HEK293 (cell line): ENCODE results near the gene PLA2G4A.

Experiments used
- CTCF ChIA-PET: fragments of 350-600 bp; formaldehyde crosslinking; extraction: SDS; loops from one replicate; lab custom pipeline; 2021; ENCODE audit warnings: antibody characterized with exemption; lab: Yijun Ruan, JAX
- POLR2A ChIA-PET: fragments of 300-600 bp; formaldehyde crosslinking; extraction: SDS; loops from one replicate; lab custom pipeline; 2020; ENCODE audit warnings: antibody characterized with exemption, inconsistent platforms; lab: Yijun Ruan, JAX
- H3K27ac ChIP-seq: fragments of 200-500 bp; sonication (Bioruptor generic); 2 replicates; pipeline ENCODE4 v1.5.1; 2014; ENCODE audit warnings: low read depth, low read length, control low read depth, inconsistent platforms; ENCODE audit errors: extremely low read depth
- H3K36me3 ChIP-seq, 2 experiments: fragments of 200-500 bp in 1 of 2; sonication (Bioruptor generic) in 1 of 2; 1 replicate in 1 of 2; 2 replicates in 1 of 2; pipeline ENCODE4 v1.5.1; 2014 to 2017; ENCODE audit warnings: inconsistent platforms in 2 of 2, low read length in 2 of 2; ENCODE audit not compliant: control insufficient read depth in 2 of 2, insufficient read depth in 1 of 2
- H3K4me1 ChIP-seq: fragments of 200-500 bp; sonication (Bioruptor generic); 2 replicates; pipeline ENCODE4 v1.5.1; 2014; ENCODE audit warnings: mild to moderate bottlenecking, low read length, inconsistent platforms; ENCODE audit not compliant: control insufficient read depth, insufficient read depth
- H3K4me3 ChIP-seq: 2 replicates; pipeline ENCODE4 v1.5.1; 2011; ENCODE audit warnings: low read depth, mild to moderate bottlenecking, control low read depth, low read length, moderate library complexity
- H3K9me3 ChIP-seq: fragments of 200-500 bp; sonication (Bioruptor generic); 2 replicates; pipeline ENCODE4 v1.5.1; 2014; ENCODE audit warnings: low read depth, low read length, inconsistent platforms; ENCODE audit not compliant: control insufficient read depth, insufficient read depth
- GFI1B ChIP-seq: fragments of 450-650 bp; formaldehyde crosslinking; IDR thresholded peaks from 2 replicates; pipeline ENCODE4 v1.5.1; 2016; ENCODE audit warnings: missing biosample characterization, missing genetic modification characterization
- GLI4 ChIP-seq: fragments of 450-650 bp; formaldehyde crosslinking; IDR thresholded peaks from 2 replicates; pipeline ENCODE4 v1.5.1; 2016; ENCODE audit warnings: missing biosample characterization, missing genetic modification characterization
- KLF10 ChIP-seq: fragments of 450-650 bp; IDR thresholded peaks from 2 replicates; pipeline ENCODE4 v1.5.1; 2018; ENCODE audit warnings: missing biosample characterization, mild to moderate bottlenecking, missing genetic modification characterization
- PRDM4 ChIP-seq: fragments of 450-650 bp; formaldehyde crosslinking; IDR thresholded peaks from 2 replicates; pipeline ENCODE4 v1.5.1; 2017; ENCODE audit warnings: missing biosample characterization, missing genetic modification characterization
- PRDM6 ChIP-seq: fragments of 450-650 bp; formaldehyde crosslinking; IDR thresholded peaks from 2 replicates; pipeline ENCODE4 v1.5.1; 2017; ENCODE audit warnings: missing biosample characterization, missing genetic modification characterization
- TCF7L2 ChIP-seq: IDR thresholded peaks from 2 replicates; pipeline ENCODE4 v1.6.1; 2011; ENCODE audit warnings: low read depth, mild to moderate bottlenecking, inconsistent platforms, low read length, moderate library complexity, borderline replicate concordance
- ZBTB10 ChIP-seq: fragments of 450-650 bp; formaldehyde crosslinking; IDR thresholded peaks from 2 replicates; pipeline ENCODE4 v1.5.1; 2016; ENCODE audit warnings: missing biosample characterization, missing genetic modification characterization
- ZBTB20 ChIP-seq: fragments of 450-650 bp; formaldehyde crosslinking; IDR thresholded peaks from 2 replicates; pipeline ENCODE4 v1.5.1; 2016; ENCODE audit warnings: missing biosample characterization, missing genetic modification characterization
- ZFP37 ChIP-seq: fragments of 450-650 bp; formaldehyde crosslinking; IDR thresholded peaks from 2 replicates; pipeline ENCODE4 v1.5.1; 2016; ENCODE audit warnings: missing biosample characterization, missing genetic modification characterization
- ZNF138 ChIP-seq: fragments of 450-650 bp; formaldehyde crosslinking; IDR thresholded peaks from 2 replicates; pipeline ENCODE4 v1.5.1; 2016; ENCODE audit warnings: missing biosample characterization, missing genetic modification characterization, borderline replicate concordance
- ZNF211 ChIP-seq: fragments of 450-650 bp; formaldehyde crosslinking; IDR thresholded peaks from 2 replicates; pipeline ENCODE4 v1.5.1; 2016; ENCODE audit warnings: low read depth, missing biosample characterization, missing genetic modification characterization
- ZNF248 ChIP-seq: fragments of 450-650 bp; formaldehyde crosslinking; IDR thresholded peaks from 2 replicates; pipeline ENCODE4 v1.5.1; 2017; ENCODE audit warnings: missing biosample characterization, missing genetic modification characterization
- ZNF501 ChIP-seq: fragments of 450-650 bp; formaldehyde crosslinking; IDR thresholded peaks from 2 replicates; pipeline ENCODE4 v1.5.1; 2016; ENCODE audit warnings: missing biosample characterization, missing genetic modification characterization
- ZNF544 ChIP-seq: fragments of 450-650 bp; formaldehyde crosslinking; IDR thresholded peaks from 2 replicates; pipeline ENCODE4 v1.5.0; 2017; ENCODE audit warnings: missing biosample characterization, missing genetic modification characterization
- ZNF585B ChIP-seq: fragments of 450-650 bp; formaldehyde crosslinking; IDR thresholded peaks from 2 replicates; pipeline ENCODE4 v1.5.1; 2016; ENCODE audit warnings: missing biosample characterization, missing genetic modification characterization
- ZNF626 ChIP-seq: fragments of 450-650 bp; sonication (Bioruptor Pico); formaldehyde crosslinking; IDR thresholded peaks from 2 replicates; pipeline ENCODE4 v1.5.1; 2018; ENCODE audit warnings: missing biosample characterization, missing genetic modification characterization, inconsistent platforms
- ZNF645 ChIP-seq: fragments of 450-650 bp; formaldehyde crosslinking; IDR thresholded peaks from 2 replicates; pipeline ENCODE4; 2016; ENCODE audit warnings: missing biosample characterization, missing genetic modification characterization
- ZNF658 ChIP-seq: fragments of 450-650 bp; formaldehyde crosslinking; IDR thresholded peaks from 2 replicates; pipeline ENCODE4; 2016; ENCODE audit warnings: missing biosample characterization, missing genetic modification characterization
- ZNF660 ChIP-seq: fragments of 450-650 bp; IDR thresholded peaks from 2 replicates; pipeline ENCODE4 v1.5.1; 2018; ENCODE audit warnings: missing biosample characterization, mild to moderate bottlenecking, missing genetic modification characterization
- ZNF785 ChIP-seq: fragments of 450-650 bp; formaldehyde crosslinking; IDR thresholded peaks from 2 replicates; pipeline ENCODE4 v1.5.1; 2016; ENCODE audit warnings: missing biosample characterization, missing genetic modification characterization
- ZNF830 ChIP-seq: fragments of 450-650 bp; IDR thresholded peaks from 2 replicates; pipeline ENCODE4 v1.5.0; 2018; ENCODE audit warnings: missing biosample characterization, missing genetic modification characterization, low read depth, mild to moderate bottlenecking, moderate library complexity
- ZNF837 ChIP-seq: fragments of 450-650 bp; formaldehyde crosslinking; IDR thresholded peaks from 2 replicates; pipeline ENCODE4 v1.5.1; 2016; ENCODE audit warnings: missing biosample characterization, missing genetic modification characterization
- ZSCAN18 ChIP-seq: fragments of 450-650 bp; formaldehyde crosslinking; IDR thresholded peaks from 2 replicates; pipeline ENCODE4 v1.5.1; 2016; ENCODE audit warnings: missing biosample characterization, missing genetic modification characterization
- ZSCAN4 ChIP-seq: fragments of 450-650 bp; formaldehyde crosslinking; IDR thresholded peaks from 2 replicates; pipeline ENCODE4 v1.5.1; 2017; ENCODE audit warnings: missing biosample characterization, missing genetic modification characterization
- ZSCAN5A ChIP-seq: fragments of 450-650 bp; formaldehyde crosslinking; IDR thresholded peaks from 2 replicates; pipeline ENCODE4 v1.5.1; 2016; ENCODE audit warnings: missing biosample characterization, missing genetic modification characterization

PLA2G4A gene

GRCh38 chr1:186807163-186807562, 21.6 kb upstream of the PLA2G4A start (continued):
- TF ChIP-seq ZSCAN5A (tag by site-specific recombination), result no peak
- no peak for TF ChIP-seq ZFP37 (tag by site-specific recombination)
- no peak for TF ChIP-seq ZNF785 (tag by site-specific recombination)
- no peak for TF ChIP-seq TCF7L2
- no peak for TF ChIP-seq ZNF830 (tag by site-specific recombination)
- no peak for TF ChIP-seq KLF10 (tag by site-specific recombination)
- no peak for TF ChIP-seq PRDM4 (tag by site-specific recombination)
- TF ChIP-seq ZNF658, result no peak
- TF ChIP-seq ZBTB10 (tag by site-specific recombination), result no peak
- TF ChIP-seq ZNF211 (tag by site-specific recombination), result no peak
- no peak for TF ChIP-seq ZBTB20 (tag by site-specific recombination)
- TF ChIP-seq, all 188 proteins: peak for 0

- ChIA-PET POLR2A (no interaction called here), CTCF (no interaction called here)
- no peak overlapping the region for H3K4me3 ChIP-seq
- H3K4me1 ChIP-seq, result no peaks in the 10 kb centered on the region
- H3K9me3 ChIP-seq, result no peaks in the 10 kb centered on the region
- no peaks in the 10 kb centered on the region for H3K36me3 ChIP-seq
- H3K27ac ChIP-seq, result no peak overlapping the region
- TF ChIP-seq ZNF645 (tag by site-specific recombination) (no peak), ZNF837 (tag by site-specific recombination) (no peak), ZNF660 (tag by site-specific recombination) (no peak), PRDM6 (tag by site-specific recombination) (no peak), ZNF544 (no peak), ZSCAN18 (tag by site-specific recombination) (no peak), ZNF138 (tag by site-specific recombination) (no peak), ZNF248 (tag by site-specific recombination) (no peak), ZNF585B (no peak), GLI4 (tag by site-specific recombination) (no peak), ZSCAN4 (no peak), ZNF501 (tag by site-specific recombination) (no peak), ZNF626 (tag by site-specific recombination) (no peak), GFI1B (tag by site-specific recombination) (no peak)
Observed at GRCh38 chr1:186811892-186812291, 16.9 kb upstream of the PLA2G4A start.
